Myocyte (in vitro differentiated cells): ENCODE data around the gene BORCS6. TPM values are rescaled to one million over a fixed set of nuclear protein-coding genes. Genes with fewer than 3 reads are reported as not detected.
A peak's percentile ranks its signal among the peaks of the same experiment; 100 is the strongest.
"Not testable (repeated sequence)": the region's sequence is repeated elsewhere in the genome, so short reads cannot be mapped to it uniquely, and the experiment has no call there.

Experiments
- DNase-seq: peaks from one replicate; pipeline ENCODE4 v3.0.0-alpha.2; 2012; ENCODE audit warnings: low read depth
- polyA plus RNA-seq: library from polyadenylated mRNA; unstranded; fragments of >200 nt; gene quantifications from one replicate; pipeline ENCODE4 v1.2.1, GENCODE V29; 2012; ENCODE audit warnings: missing spikeins
- total RNA-seq: library from RNA; depleted of rRNA; stranded (reverse); fragments of >200 nt; gene quantifications from 2 replicates; pipeline ENCODE4 v1.2.3, GENCODE V29; 2014

Gene BORCS6
- total RNA-seq, result 13.1 and 14.0 TPM in 2 replicates
- polyA plus RNA-seq, result 7.6 TPM

GRCh38 chr17:8189711-8190477 lies at the start of gene BORCS6:
Gene BORCS6 (minus strand): TSS chr17:8190180. CDS start chr17:8190140, 40 bp downstream.
- peak; percentile 99 for DNase-seq

- no peak for DNase-seq
Measured at GRCh38 chr17:8237886-8238285, 47.9 kb upstream of the BORCS6 start.

- DNase-seq, result no peak
Measured at GRCh38 chr17:8237175-8237574, 47.2 kb upstream of the BORCS6 start.

- no peak for DNase-seq
Measured at GRCh38 chr17:8235676-8236075, 45.7 kb upstream of the BORCS6 start.

GRCh38 chr17:8234361-8235270 lies 44.6 kb upstream of the BORCS6 start:
- DNase-seq, result no peak

- DNase-seq, result no peak
Measured at GRCh38 chr17:8231701-8232100, 41.7 kb upstream of the BORCS6 start.

GRCh38 chr17:8227238-8227581 lies 37.2 kb upstream of the BORCS6 start:
- no peak for DNase-seq

- peak; percentile 90 for DNase-seq
Measured at GRCh38 chr17:8226536-8227237, 36.7 kb upstream of the BORCS6 start.

GRCh38 chr17:8225813-8226535 lies 36.0 kb upstream of the BORCS6 start:
- DNase-seq, result peak; percentile 79

GRCh38 chr17:8224891-8225812 lies 35.2 kb upstream of the BORCS6 start:
- no peak for DNase-seq

GRCh38 chr17:8223356-8224126 lies 33.6 kb upstream of the BORCS6 start:
- peak; percentile 84 for DNase-seq

- DNase-seq, result peak; percentile 92
Measured at GRCh38 chr17:8222630-8223355, 32.8 kb upstream of the BORCS6 start.

GRCh38 chr17:8222380-8222629 lies 32.3 kb upstream of the BORCS6 start:
- no peak for DNase-seq

- peak; percentile 93 for DNase-seq
Measured at GRCh38 chr17:8221663-8222379, 31.8 kb upstream of the BORCS6 start.

- DNase-seq, result peak; percentile 92
Measured at GRCh38 chr17:8220783-8221662, 31.0 kb upstream of the BORCS6 start.

- DNase-seq, result not testable (repeated sequence)
Measured at GRCh38 chr17:8214000-8214399, 24.0 kb upstream of the BORCS6 start.
